Stomach (tissue), 9 donors: Measurements from ENCODE around the gene IRF4. TPM values are rescaled to one million over a fixed set of nuclear protein-coding genes. Genes with fewer than 3 reads are reported as not detected.

ENCODE experiments used
- DNase-seq, 2 donors: peaks; one replicate each; pipeline versions ENCODE4 v3.0.0 to v3.0.0-alpha.2; 2013 to 2019
- H3K27ac ChIP-seq, 5 donors: fragments of 200-600 bp in 4 of 5; sonication (generic) in 4 of 5; one replicate each; pipeline ENCODE4 v1.5.1; 2013 to 2019; ENCODE audit warnings: mild to moderate bottlenecking in 1 of 5, moderate library complexity in 1 of 5
- H3K27me3 ChIP-seq, 3 donors: fragments of 200-600 bp; sonication (generic); one replicate each; pipeline ENCODE4 v1.5.1; 2017 to 2019; ENCODE audit warnings: mixed run types in 1 of 3
- H3K36me3 ChIP-seq, 4 donors: fragments of 200-600 bp; sonication (generic); 1 replicate in 3 of 4; 2 replicates in 1 of 4; pipeline ENCODE4 v1.5.1; 2016 to 2019
- H3K4me1 ChIP-seq, 4 donors: fragments of 200-600 bp; sonication (generic); one replicate each; pipeline ENCODE4 v1.5.1; 2016 to 2019
- H3K4me3 ChIP-seq, 4 donors: fragments of 200-600 bp; sonication (generic) in 3 of 4; one replicate each; pipeline ENCODE4 v1.5.1; 2016 to 2019; ENCODE audit warnings: mild to moderate bottlenecking in 1 of 4
- H3K9me3 ChIP-seq, 4 donors: fragments of 200-600 bp; sonication (generic); one replicate each; pipeline ENCODE4 v1.5.1; 2016 to 2019
- EP300 ChIP-seq: sonication (generic); formaldehyde crosslinking; IDR thresholded peaks from one replicate; pipeline ENCODE4 v1.6.1; 2017; ENCODE audit warnings: antibody characterized with exemption
- POLR2A ChIP-seq, 4 donors: fragments of 450-650 bp; IDR thresholded peaks; one replicate each; pipeline ENCODE4 v1.6.1; 2016; ENCODE audit warnings: antibody characterized with exemption in 4 of 4, control low read depth in 2 of 4, mild to moderate bottlenecking in 1 of 4, moderate library complexity in 1 of 4
- POLR2AphosphoS5 ChIP-seq, 3 donors: sonication (generic); formaldehyde crosslinking; IDR thresholded peaks; one replicate each; pipeline ENCODE4 v1.6.1; 2016; ENCODE audit warnings: antibody characterized with exemption in 3 of 3
- WGBS, 5 donors: extraction: QIAGEN DNeasy Blood & Tissue Kit in 3 of 5; methylation state at CpG; one replicate each; pipeline versions ENCODE4 v1.1.5 to v1.1.7; 2013 to 2018; 5-methylcytosine and 5-hydroxymethylcytosine counted together
- intact Hi-C: fragments of 100-400 bp; cut with DNase I; formaldehyde crosslinking; loops from one replicate; pipeline ENCODE4 v1.15.1; 2023; ENCODE audit warnings: low total_unique reads
- polyA plus RNA-seq, 3 donors: library from polyadenylated mRNA; stranded (reverse); fragments of 200-250 nt; gene quantifications; one replicate each; pipeline ENCODE4 v1.2.3, GENCODE V29; 2013
- total RNA-seq, 5 donors: library from RNA; depleted of rRNA; stranded (reverse); fragments of >200 nt; gene quantifications; one replicate each; pipeline versions ENCODE4 v1.1.0 to v1.2.3, GENCODE V29; 2014 to 2016
- TF ChIP-seq, protein P1 (sequence below), 7 experiments: fragments of 450-650 bp in 4 of 7; fragments of 200-600 bp in 3 of 7; sonication (generic) in 3 of 7; IDR thresholded peaks; one replicate each; pipeline ENCODE4 v1.5.1; 2016 to 2019; ENCODE audit warnings: antibody characterized with exemption in 7 of 7, control low read depth in 2 of 7, mild to moderate bottlenecking in 1 of 7
- donor health status: healthy with polysubstance abuse.
- donor health status: Bipolar disorder and iron deficiency.
- donor health status: healthy.

IRF4 gene
- total and polyA plus RNA-seq, 8 donors, result 0.48 to 7.0 (median 2.6) TPM; not detected in 1

- no peak for DNase-seq
- intact Hi-C loops, result no loop called here
- Histone ChIP-seq H3K4me3 (no peak overlapping the region), H3K36me3 (no peaks in the 10 kb centered on the region), H3K27ac (no peak overlapping the region), H3K4me1 (peaks cover 0 to 6% (median 0%) of the 10 kb centered on the region in 4 donors), H3K27me3 (peaks cover 0 to 9% (median 0%) of the 10 kb centered on the region in 3 donors), H3K9me3 (no peaks in the 10 kb centered on the region)
- 50 to 76% (median 64%) methylated on average over 5 of the region's 5 CpGs for WGBS, 5 donors
- no peak for TF ChIP-seq EP300
- TF ChIP-seq, protein P1, sequence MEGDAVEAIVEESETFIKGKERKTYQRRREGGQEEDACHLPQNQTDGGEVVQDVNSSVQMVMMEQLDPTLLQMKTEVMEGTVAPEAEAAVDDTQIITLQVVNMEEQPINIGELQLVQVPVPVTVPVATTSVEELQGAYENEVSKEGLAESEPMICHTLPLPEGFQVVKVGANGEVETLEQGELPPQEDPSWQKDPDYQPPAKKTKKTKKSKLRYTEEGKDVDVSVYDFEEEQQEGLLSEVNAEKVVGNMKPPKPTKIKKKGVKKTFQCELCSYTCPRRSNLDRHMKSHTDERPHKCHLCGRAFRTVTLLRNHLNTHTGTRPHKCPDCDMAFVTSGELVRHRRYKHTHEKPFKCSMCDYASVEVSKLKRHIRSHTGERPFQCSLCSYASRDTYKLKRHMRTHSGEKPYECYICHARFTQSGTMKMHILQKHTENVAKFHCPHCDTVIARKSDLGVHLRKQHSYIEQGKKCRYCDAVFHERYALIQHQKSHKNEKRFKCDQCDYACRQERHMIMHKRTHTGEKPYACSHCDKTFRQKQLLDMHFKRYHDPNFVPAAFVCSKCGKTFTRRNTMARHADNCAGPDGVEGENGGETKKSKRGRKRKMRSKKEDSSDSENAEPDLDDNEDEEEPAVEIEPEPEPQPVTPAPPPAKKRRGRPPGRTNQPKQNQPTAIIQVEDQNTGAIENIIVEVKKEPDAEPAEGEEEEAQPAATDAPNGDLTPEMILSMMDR (IDR thresholded peaks at IDR 0.05), result no peak
- no peak for TF ChIP-seq POLR2A (IDR thresholded peaks at IDR 0.05)
- no peak for TF ChIP-seq POLR2AphosphoS5 (IDR thresholded peaks at IDR 0.05)
These were observed 62.8 kb downstream of the IRF4 start for GRCh38 chr6:454148-454991.

DNA sequence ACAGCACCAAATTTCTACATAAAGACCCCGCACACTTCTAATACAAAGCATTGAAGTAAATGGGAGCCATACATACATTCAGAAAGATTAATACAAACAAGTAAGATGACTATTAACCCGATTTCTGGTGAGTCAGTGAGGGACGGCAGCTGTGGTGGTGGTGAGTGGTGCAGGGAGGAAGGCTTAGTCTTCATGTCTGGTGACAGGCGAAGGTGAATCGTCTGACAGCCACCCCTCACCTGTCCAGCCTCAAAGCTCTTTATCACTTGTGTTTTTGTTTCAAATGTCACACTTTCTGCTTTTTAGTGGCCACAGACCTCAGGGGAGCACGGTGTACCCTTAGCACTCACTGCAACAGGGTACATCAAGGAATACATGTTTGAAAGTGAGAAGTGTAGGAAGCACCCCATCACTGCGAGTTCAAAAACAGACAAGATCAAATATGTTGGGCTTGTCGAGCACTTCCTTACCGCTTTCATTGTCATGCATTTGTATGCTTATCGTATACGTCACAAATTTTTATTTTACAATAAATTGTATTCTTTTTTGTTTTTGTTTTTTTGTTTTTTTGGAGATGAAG lies 63.5 kb downstream of the IRF4 start:
- H3K27me3 ChIP-seq, result peaks cover 0 to 9% (median 0%) of the 10 kb centered on the region in 3 donors
- no peak for DNase-seq
- intact Hi-C loops, result no loop called here
- 78 to 85% (median 83%) methylated on average over 11 of the region's 11 CpGs for WGBS, 5 donors
- H3K36me3 ChIP-seq, result no peaks in the 10 kb centered on the region
- no peaks in the 10 kb centered on the region for H3K9me3 ChIP-seq
- H3K4me3 ChIP-seq, result no peak overlapping the region
- TF ChIP-seq, protein P1 (IDR thresholded peaks at IDR 0.05), result no peak
- TF ChIP-seq POLR2AphosphoS5 (IDR thresholded peaks at IDR 0.05) (no peak), EP300 (no peak), POLR2A (IDR thresholded peaks at IDR 0.05) (no peak)
- H3K27ac ChIP-seq, result no peak overlapping the region
- H3K4me1 ChIP-seq, result peaks cover 0 to 6% (median 0%) of the 10 kb centered on the region in 4 donors

GRCh38 chr6:455835-456234 lies 64.3 kb downstream of the IRF4 start:
- Histone ChIP-seq H3K9me3 (no peaks in the 10 kb centered on the region), H3K4me3 (no peak overlapping the region), H3K36me3 (no peaks in the 10 kb centered on the region), H3K27me3 (peaks cover 0 to 9% (median 0%) of the 10 kb centered on the region in 3 donors), H3K4me1 (peaks cover 0 to 6% (median 0%) of the 10 kb centered on the region in 4 donors), H3K27ac (no peak overlapping the region)
- TF ChIP-seq EP300 (no peak), POLR2AphosphoS5 (IDR thresholded peaks at IDR 0.05) (no peak)
- no peak for DNase-seq
- intact Hi-C loops, result no loop called here
- 85 to 96% (median 91%) methylated on average over 8 of the region's 8 CpGs for WGBS, 5 donors

DNA sequence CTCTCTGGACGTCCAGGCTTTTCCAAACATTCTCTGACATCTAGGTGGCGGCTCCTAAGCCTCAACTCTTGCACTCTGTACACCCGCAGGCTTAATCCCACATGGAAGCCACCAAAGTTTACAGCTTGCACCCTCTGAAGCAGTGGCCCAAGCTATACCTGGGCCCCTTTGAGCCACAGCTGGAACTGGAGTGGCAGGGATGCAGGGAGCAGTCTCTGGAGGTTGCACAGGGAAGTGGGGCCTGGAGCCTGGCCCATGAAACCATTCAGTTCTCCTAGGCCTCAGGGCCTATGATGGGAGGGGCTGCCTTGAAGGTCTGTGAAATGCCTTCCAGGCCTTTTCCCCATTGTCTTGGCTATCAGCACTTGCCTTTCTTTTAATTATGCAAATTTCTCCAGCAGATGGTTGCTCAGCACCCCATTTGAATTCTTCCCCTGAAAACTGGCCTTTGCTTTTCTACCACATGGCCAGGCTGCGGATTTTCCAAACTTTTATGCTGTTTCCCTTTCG lies 64.9 kb downstream of the IRF4 start:
- TF ChIP-seq POLR2AphosphoS5 (IDR thresholded peaks at IDR 0.05), result no peak
- no peak for TF ChIP-seq EP300
- TF ChIP-seq, protein P1 (IDR thresholded peaks at IDR 0.05), result no peak
- no peak for TF ChIP-seq POLR2A (IDR thresholded peaks at IDR 0.05)
- Histone ChIP-seq H3K36me3 (no peaks in the 10 kb centered on the region), H3K27me3 (peaks cover 0 to 6% (median 0%) of the 10 kb centered on the region in 3 donors), H3K4me3 (no peak overlapping the region), H3K27ac (no peak overlapping the region), H3K4me1 (peaks cover 0 to 6% (median 0%) of the 10 kb centered on the region in 4 donors), H3K9me3 (no peaks in the 10 kb centered on the region)
- DNase-seq, result no peak
- intact Hi-C loops, result no loop called here
- 79 to 92% (median 88%) methylated on average over 5 of the region's 5 CpGs for WGBS, 5 donors
